H9 (cell line): ENCODE data around the gene KRT74. TPM values are rescaled to one million over a fixed set of nuclear protein-coding genes. Genes with fewer than 3 reads are reported as not detected.

Experiments used
- DNase-seq: peaks from one replicate; pipeline ENCODE4 v3.0.0-alpha.2; 2017
- H2AFZ ChIP-seq: one replicate; pipeline ENCODE4 v1.6.1; 2013; ENCODE audit warnings: mild to moderate bottlenecking, low read length, control low read depth, moderate library complexity
- H2AK5ac ChIP-seq: 2 replicates; pipeline ENCODE4 v1.6.1; 2013; ENCODE audit warnings: low read length, control low read depth, mixed read lengths; ENCODE audit not compliant: insufficient read length
- H2BK120ac ChIP-seq: one replicate; pipeline ENCODE4 v1.6.1; 2013; ENCODE audit warnings: low read depth, mild to moderate bottlenecking, low read length, control low read depth, inconsistent platforms; ENCODE audit not compliant: poor library complexity, severe bottlenecking
- H2BK12ac ChIP-seq: 2 replicates; pipeline ENCODE4 v1.6.1; 2013; ENCODE audit warnings: low read length, control low read depth, mixed read lengths, low read depth; ENCODE audit not compliant: insufficient read length
- H2BK15ac ChIP-seq: 2 replicates; pipeline ENCODE4 v1.6.1; 2013; ENCODE audit warnings: low read depth, low read length, control low read depth
- H2BK20ac ChIP-seq: one replicate; pipeline ENCODE4 v1.6.1; 2013; ENCODE audit warnings: low read depth, mild to moderate bottlenecking, low read length, control low read depth, inconsistent platforms; ENCODE audit not compliant: poor library complexity, severe bottlenecking
- H2BK5ac ChIP-seq: 2 replicates; pipeline ENCODE4 v1.6.1; 2013; ENCODE audit warnings: low read length, control low read depth, mixed read lengths; ENCODE audit not compliant: insufficient read length
- H3K14ac ChIP-seq: 2 replicates; pipeline ENCODE4 v1.6.1; 2013; ENCODE audit warnings: low read length, control low read depth; ENCODE audit not compliant: insufficient read depth
- H3K18ac ChIP-seq: 2 replicates; pipeline ENCODE4 v1.6.1; 2013; ENCODE audit warnings: low read depth, mild to moderate bottlenecking, mixed read lengths, low read length, control low read depth; ENCODE audit not compliant: insufficient read length
- H3K23ac ChIP-seq: 2 replicates; pipeline ENCODE4 v1.6.1; 2013; ENCODE audit warnings: low read length, control low read depth, mixed read lengths, low read depth; ENCODE audit not compliant: insufficient read length
- H3K23me2 ChIP-seq: 2 replicates; pipeline ENCODE4 v1.6.1; 2013; ENCODE audit warnings: low read depth, mild to moderate bottlenecking, mixed read lengths, low read length, control low read depth; ENCODE audit not compliant: insufficient read length, poor library complexity, severe bottlenecking
- H3K27ac ChIP-seq: 2 replicates; pipeline ENCODE4 v1.5.1; 2013; ENCODE audit warnings: low read length, control low read depth, mixed read lengths, low read depth; ENCODE audit not compliant: insufficient read length
- H3K27me3 ChIP-seq: 2 replicates; pipeline ENCODE4 v1.6.1; 2013; ENCODE audit warnings: low read length, control low read depth, inconsistent platforms; ENCODE audit not compliant: insufficient read depth
- H3K4ac ChIP-seq: 2 replicates; pipeline ENCODE4 v1.6.1; 2013; ENCODE audit warnings: low read depth, mild to moderate bottlenecking, control low read depth, inconsistent platforms, low read length, moderate library complexity
- H3K4me1 ChIP-seq: 2 replicates; pipeline ENCODE4 v1.6.1; 2013; ENCODE audit warnings: low read length, control low read depth, inconsistent platforms; ENCODE audit not compliant: insufficient read depth
- H3K4me2 ChIP-seq: 2 replicates; pipeline ENCODE4 v1.6.1; 2013; ENCODE audit warnings: low read length, control low read depth, mixed read lengths; ENCODE audit not compliant: insufficient read length, insufficient read depth
- H3K56ac ChIP-seq: 2 replicates; pipeline ENCODE4 v1.6.1; 2013; ENCODE audit warnings: low read depth, mild to moderate bottlenecking, mixed read lengths, low read length, control low read depth; ENCODE audit not compliant: insufficient read length
- H3K79me1 ChIP-seq: 2 replicates; pipeline ENCODE4 v1.6.1; 2013; ENCODE audit warnings: low read depth, mild to moderate bottlenecking, moderate library complexity, low read length, control low read depth, inconsistent platforms; ENCODE audit not compliant: insufficient read depth, poor library complexity, severe bottlenecking
- H3K79me2 ChIP-seq: 2 replicates; pipeline ENCODE4 v1.6.1; 2013; ENCODE audit warnings: low read length, control low read depth, inconsistent platforms; ENCODE audit not compliant: insufficient read depth
- H3K9ac ChIP-seq: 2 replicates; pipeline ENCODE4 v1.6.1; 2013; ENCODE audit warnings: low read length, control low read depth, mixed read lengths; ENCODE audit not compliant: insufficient read length; ENCODE audit errors: extremely low read depth
- H3K9me3 ChIP-seq: one replicate; pipeline ENCODE4 v1.6.1; 2013; ENCODE audit warnings: low read depth, low read length, inconsistent platforms; ENCODE audit not compliant: control insufficient read depth
- H3T11ph ChIP-seq: one replicate; pipeline ENCODE4 v1.6.1; 2013; ENCODE audit warnings: mild to moderate bottlenecking, low read length, control low read depth, inconsistent platforms
- H4K20me1 ChIP-seq: one replicate; pipeline ENCODE4 v1.6.1; 2013; ENCODE audit not compliant: control insufficient read depth, insufficient read length, insufficient read depth
- H4K5ac ChIP-seq: 2 replicates; pipeline ENCODE4 v1.6.1; 2013; ENCODE audit warnings: low read depth, mild to moderate bottlenecking, mixed read lengths, low read length, control low read depth; ENCODE audit not compliant: insufficient read length
- H4K8ac ChIP-seq: replicated peaks from 2 replicates; pipeline ENCODE4 v1.6.1; 2013; ENCODE audit warnings: low read length, control low read depth, mixed read lengths, low read depth; ENCODE audit not compliant: insufficient read length
- H4K91ac ChIP-seq: 2 replicates; pipeline ENCODE4 v1.6.1; 2013; ENCODE audit warnings: low read depth, mild to moderate bottlenecking, moderate library complexity, mixed read lengths, low read length, control low read depth; ENCODE audit not compliant: insufficient read length
- H3K27ac Mint-ChIP-seq, 3 experiments: 2 replicates in 2 of 3; 3 replicates in 1 of 3; pipeline ENCODE4 v1.8.0; 2020 to 2021; ENCODE audit warnings: mixed read lengths in 3 of 3, mild to moderate bottlenecking in 1 of 3, moderate library complexity in 1 of 3
- H3K27me3 Mint-ChIP-seq: 2 replicates; pipeline ENCODE4 v1.8.0; 2021; ENCODE audit warnings: low read depth, mild to moderate bottlenecking, moderate library complexity, mixed read lengths
- H3K36me3 Mint-ChIP-seq, 3 experiments: 2 replicates in 2 of 3; 3 replicates in 1 of 3; pipeline ENCODE4 v1.8.0; 2020 to 2021; ENCODE audit warnings: low read depth in 3 of 3, mixed read lengths in 3 of 3; ENCODE audit not compliant: insufficient read depth in 1 of 3
- H3K4me1 Mint-ChIP-seq, 2 experiments: 2 replicates each; pipeline ENCODE4 v1.8.0; 2020; ENCODE audit warnings: mixed read lengths in 2 of 2
- H3K4me3 Mint-ChIP-seq, 2 experiments: 2 replicates in 1 of 2; 3 replicates in 1 of 2; pipeline ENCODE4 v1.8.0; 2020 to 2021; ENCODE audit warnings: mild to moderate bottlenecking in 2 of 2, mixed read lengths in 2 of 2, moderate library complexity in 1 of 2
- H3K9me3 Mint-ChIP-seq, 2 experiments: 2 replicates in 1 of 2; 3 replicates in 1 of 2; pipeline ENCODE4 v1.8.0; 2020; ENCODE audit warnings: mild to moderate bottlenecking in 2 of 2, mixed read lengths in 2 of 2, moderate library complexity in 1 of 2
- WGBS: extraction: QIAGEN DNeasy Blood & Tissue Kit; methylation state at CpG from one replicate; pipeline ENCODE4 v1.1.7; 2013; ENCODE audit warnings: missing lambda C conversion rate, low lambda C conversion rate, mixed read lengths; ENCODE audit not compliant: insufficient read length; ENCODE audit errors: extremely low coverage; 5-methylcytosine and 5-hydroxymethylcytosine counted together
- total RNA-seq: library from RNA; stranded (reverse); gene quantifications from 2 replicates; pipeline ENCODE4 v1.2.1, GENCODE V29; 2021
- TF ChIP-seq, protein P1 (sequence below): fragments of 200-600 bp; sonication (generic); conservative IDR thresholded peaks from 3 replicates; pipeline ENCODE4 v1.8.0; 2021; ENCODE audit warnings: antibody characterized with exemption, mild to moderate bottlenecking

KRT74 gene
- total RNA-seq, 1 experiment from 2014 or later, result not detected

DNA sequence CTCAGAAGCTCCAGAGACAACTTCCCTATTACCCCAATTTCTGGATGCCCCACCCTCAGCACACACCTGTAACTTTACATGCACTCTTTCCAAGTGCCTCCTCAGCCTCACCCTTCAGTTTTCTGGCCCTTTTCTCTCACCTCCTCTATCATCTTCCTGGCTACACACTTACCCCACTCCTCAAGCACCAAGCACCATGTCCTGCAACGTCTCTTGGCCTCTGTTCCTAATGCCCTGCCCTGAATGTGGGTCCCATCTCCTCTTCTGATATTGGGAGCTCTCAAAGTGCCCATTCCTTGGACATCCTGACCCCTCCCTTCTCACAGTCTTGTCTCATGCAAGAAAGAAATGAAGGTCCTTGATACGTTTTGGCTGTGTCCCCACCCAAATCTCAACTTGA lies 26.4 kb upstream of the KRT74 start:
- Histone ChIP-seq H3K79me2 (no peaks in the 10 kb centered on the region), H4K8ac (peak overlapping the region; percentile 34), H3K9me3 (no peaks in the 10 kb centered on the region), H2BK12ac (no peak overlapping the region), H2BK20ac (no peak overlapping the region), H3K23me2 (no peaks in the 10 kb centered on the region), H2AK5ac (no peak overlapping the region), H3K56ac (no peak overlapping the region), H3K27ac (no peak overlapping the region), H3K4me1 (no peaks in the 10 kb centered on the region), H4K20me1 (no peaks in the 10 kb centered on the region), H4K91ac (no peak overlapping the region), H3K27me3 (no peaks in the 10 kb centered on the region), H3T11ph (no peak overlapping the region), H4K5ac (no peak overlapping the region), H2BK120ac (no peak overlapping the region), H3K4ac (no peak overlapping the region), H3K14ac (no peak overlapping the region), H2AFZ (no peak overlapping the region), H3K18ac (no peak overlapping the region), H3K23ac (no peak overlapping the region), H3K79me1 (no peaks in the 10 kb centered on the region), H3K9ac (no peak overlapping the region), H2BK5ac (no peak overlapping the region), H2BK15ac (no peak overlapping the region), H3K4me2 (no peak overlapping the region)
- TF ChIP-seq, protein P1, sequence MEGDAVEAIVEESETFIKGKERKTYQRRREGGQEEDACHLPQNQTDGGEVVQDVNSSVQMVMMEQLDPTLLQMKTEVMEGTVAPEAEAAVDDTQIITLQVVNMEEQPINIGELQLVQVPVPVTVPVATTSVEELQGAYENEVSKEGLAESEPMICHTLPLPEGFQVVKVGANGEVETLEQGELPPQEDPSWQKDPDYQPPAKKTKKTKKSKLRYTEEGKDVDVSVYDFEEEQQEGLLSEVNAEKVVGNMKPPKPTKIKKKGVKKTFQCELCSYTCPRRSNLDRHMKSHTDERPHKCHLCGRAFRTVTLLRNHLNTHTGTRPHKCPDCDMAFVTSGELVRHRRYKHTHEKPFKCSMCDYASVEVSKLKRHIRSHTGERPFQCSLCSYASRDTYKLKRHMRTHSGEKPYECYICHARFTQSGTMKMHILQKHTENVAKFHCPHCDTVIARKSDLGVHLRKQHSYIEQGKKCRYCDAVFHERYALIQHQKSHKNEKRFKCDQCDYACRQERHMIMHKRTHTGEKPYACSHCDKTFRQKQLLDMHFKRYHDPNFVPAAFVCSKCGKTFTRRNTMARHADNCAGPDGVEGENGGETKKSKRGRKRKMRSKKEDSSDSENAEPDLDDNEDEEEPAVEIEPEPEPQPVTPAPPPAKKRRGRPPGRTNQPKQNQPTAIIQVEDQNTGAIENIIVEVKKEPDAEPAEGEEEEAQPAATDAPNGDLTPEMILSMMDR, result no peak
- peak; percentile 12 for DNase-seq
- Mint-ChIP-seq H3K27me3 (peaks cover 31% of the 10 kb centered on the region), H3K4me3 (no peak overlapping the region), H3K9me3 (no peaks in the 10 kb centered on the region), H3K4me1 (no peaks in the 10 kb centered on the region), H3K36me3 (no peaks in the 10 kb centered on the region), H3K27ac (no peak overlapping the region; a peak in 1 of 7 replicates)
- no CpG with 5 or more reads among the region's 2 CpGs for WGBS
